ENCODE results near the gene ALDH2. TPM values are rescaled to one million over a fixed set of nuclear protein-coding genes. Genes with fewer than 3 reads are reported as not detected.

The ALDH2 gene
- total RNA-seq, 1 donor from 2014 or later, result 18.7 TPM

Other genes with a start within 250 kb of the ALDH2 start
- 7.8 and 59.4 TPM in 2 replicates for gene ATXN2, start 167.6 kb upstream of the ALDH2 start, total RNA-seq
- 24.5 and 27.7 TPM in 2 replicates for gene BRAP, start 81.0 kb upstream of the ALDH2 start, total RNA-seq
- 8.2 and 24.4 TPM in 2 replicates for gene ACAD10, start 80.9 kb upstream of the ALDH2 start, total RNA-seq
- 42.5 and 46.4 TPM in 2 replicates for gene MAPKAPK5, start 75.3 kb downstream of the ALDH2 start, total RNA-seq
- 11.5 and 14.1 TPM in 2 replicates for gene TMEM116, start 246.2 kb downstream of the ALDH2 start, total RNA-seq
- gene ERP29, start 246.5 kb downstream of the ALDH2 start, total RNA-seq, result 69.5 and 75.7 TPM in 2 replicates